HepG2 (cell line): ENCODE data around the gene TICAM2. TPM values are rescaled to one million over a fixed set of nuclear protein-coding genes. Genes with fewer than 3 reads are reported as not detected.

Source experiments
- ATAC-seq: fragments of 200-7000 bp; cut with Tn5 transposase; 3 replicates; pipeline ENCODE4 v1.9.1; 2020; ENCODE audit warnings: mild to moderate bottlenecking, moderate library complexity
- BruUV-seq: library from RNA; stranded (reverse); fragments of 400-500 nt; replicated peaks from 2 replicates; lab custom pipeline; 2021; lab: Mats Ljungman, UMichigan
- CTCF ChIA-PET: fragments of 300-600 bp; formaldehyde crosslinking; extraction: SDS; loops from one replicate; lab custom pipeline; 2021; ENCODE audit warnings: low total read pairs, inconsistent platforms, low intra/inter-chr PET ratio; lab: Yijun Ruan, JAX
- POLR2A ChIA-PET: fragments of 350-600 bp; sonication (Branson Sonifier 250); formaldehyde crosslinking; loops from one replicate; lab custom pipeline; 2020; ENCODE audit warnings: antibody characterized with exemption, inconsistent platforms; lab: Yijun Ruan, JAX
- DNase-seq: peaks from one replicate; pipeline ENCODE4 v3.0.0-alpha.2; 2015; ENCODE audit warnings: low spot score
- FAIRE-seq: peaks from 3 replicates; lab custom pipeline; 2011; peaks lifted over from hg19 to GRCh38; lab: Jason Lieb, UNC
- H2AFZ ChIP-seq: one replicate; pipeline ENCODE4 v1.6.1; 2011; ENCODE audit warnings: low read length, inconsistent platforms
- H3K27ac ChIP-seq: fragments of 300-600 bp; 3 replicates; pipeline ENCODE4 v1.8.0; 2011; ENCODE audit warnings: mixed run types, mild to moderate bottlenecking, mixed read lengths, low read length, inconsistent platforms; ENCODE audit not compliant: insufficient read depth; ENCODE audit errors: extremely low read length
- H3K27me3 ChIP-seq, 2 experiments: fragments of 200-600 bp in 1 of 2; 2 replicates in 1 of 2; 3 replicates in 1 of 2; pipeline versions ENCODE4 v1.6.0 to v1.8.0; 2011; ENCODE audit warnings: low read length in 2 of 2, mild to moderate bottlenecking in 2 of 2, moderate library complexity in 2 of 2, inconsistent platforms in 1 of 2; ENCODE audit not compliant: insufficient read depth in 2 of 2, control insufficient read depth in 1 of 2
- H3K36me3 ChIP-seq, 2 experiments: fragments of 200-600 bp in 1 of 2; replicated peaks in 1 of 2; 2 replicates in 1 of 2; 3 replicates in 1 of 2; pipeline versions ENCODE4 v1.5.1 to v1.8.0; 2011; ENCODE audit warnings: low read length in 2 of 2, inconsistent platforms in 1 of 2; ENCODE audit not compliant: insufficient read depth in 2 of 2, control insufficient read depth in 1 of 2
- H3K4me1 ChIP-seq: 2 replicates; pipeline ENCODE4 v1.5.1; 2012; ENCODE audit warnings: low read length, inconsistent platforms; ENCODE audit not compliant: insufficient read depth
- H3K4me2 ChIP-seq: 2 replicates; pipeline ENCODE4 v1.6.0; 2011; ENCODE audit warnings: low read depth, low read length, inconsistent platforms
- H3K4me3 ChIP-seq, 3 experiments: fragments of 200-600 bp in 1 of 3; sonication (generic), shearing (Covaris generic) in 1 of 3; replicated peaks in 1 of 3; 2 replicates each; pipeline ENCODE4 v1.5.1; 2011 to 2016; ENCODE audit warnings: low read length in 3 of 3, inconsistent platforms in 2 of 3, low read depth in 2 of 3, mild to moderate bottlenecking in 2 of 3, control low read depth in 1 of 3, mixed read lengths in 1 of 3; ENCODE audit not compliant: insufficient read depth in 1 of 3
- H3K79me2 ChIP-seq: one replicate; pipeline ENCODE4 v1.6.1; 2011; ENCODE audit warnings: low read length, inconsistent platforms; ENCODE audit not compliant: insufficient read depth
- H3K9ac ChIP-seq: 2 replicates; pipeline ENCODE4 v1.6.0; 2011; ENCODE audit warnings: mild to moderate bottlenecking, low read depth, low read length, inconsistent platforms; ENCODE audit not compliant: insufficient read depth
- H3K9me3 ChIP-seq: 2 replicates; pipeline ENCODE4 v1.5.1; 2012; ENCODE audit warnings: mild to moderate bottlenecking, low read length
- H4K20me1 ChIP-seq: 2 replicates; pipeline ENCODE4 v1.6.0; 2011; ENCODE audit warnings: inconsistent platforms, mild to moderate bottlenecking, low read length, moderate library complexity; ENCODE audit not compliant: insufficient read depth
- BORCS8-MEF2B ChIP-seq: sonication (generic); formaldehyde crosslinking; IDR thresholded peaks from 2 replicates; pipeline ENCODE4 v1.8.0; 2022; ENCODE audit warnings: mild to moderate bottlenecking, missing genetic modification reagents
- DMAP1 ChIP-seq: IDR thresholded peaks from 2 replicates; pipeline ENCODE4 v1.6.1; 2016
- KDM3A ChIP-seq: IDR thresholded peaks from 2 replicates; pipeline ENCODE4 v1.6.1; 2018; ENCODE audit warnings: low read depth, missing compliant biosample characterization
- KDM5B ChIP-seq: sonication (generic); formaldehyde crosslinking; IDR thresholded peaks from 2 replicates; pipeline ENCODE4 v1.4.0; 2020; ENCODE audit warnings: missing genetic modification reagents, mild to moderate bottlenecking, borderline replicate concordance
- SALL1 ChIP-seq: sonication (generic); formaldehyde crosslinking; IDR thresholded peaks from 2 replicates; pipeline ENCODE4 v1.8.0; 2022; ENCODE audit warnings: mild to moderate bottlenecking, missing genetic modification reagents
- SALL2 ChIP-seq: sonication (generic); formaldehyde crosslinking; IDR thresholded peaks from 2 replicates; pipeline ENCODE4 v1.8.1; 2023; ENCODE audit warnings: mild to moderate bottlenecking, missing genetic modification reagents, inconsistent platforms
- SYNCRIP ChIP-seq: fragments of 200-400 bp; formaldehyde crosslinking; IDR thresholded peaks from 2 replicates; pipeline ENCODE4 v1.6.1; 2018; ENCODE audit warnings: mild to moderate bottlenecking, low read depth, low read length; ENCODE audit not compliant: insufficient read depth
- TARDBP ChIP-seq: sonication (generic); formaldehyde crosslinking; IDR thresholded peaks from 2 replicates; pipeline ENCODE4 v1.8.0; 2022; ENCODE audit warnings: mild to moderate bottlenecking, missing genetic modification reagents
- ZNF776 ChIP-seq: sonication (generic); formaldehyde crosslinking; IDR thresholded peaks from 2 replicates; pipeline ENCODE4 v1.4.0; 2020; ENCODE audit warnings: mild to moderate bottlenecking, missing genetic modification reagents
- WGBS: methylation state at CpG from one replicate; pipeline ENCODE4 v1.1.6; 2017; ENCODE audit warnings: low lambda C conversion rate; 5-methylcytosine and 5-hydroxymethylcytosine counted together
- in situ Hi-C: cut with HindIII; loops from 2 replicates; pipeline ENCODE4 v1.10.0; 2017; ENCODE audit warnings: low pct_unique_long_range_greater_than_20kb; ENCODE audit not compliant: extremely low pct_ligation_motif_present
- intact Hi-C: fragments of 100-400 bp; cut with micrococcal nuclease; formaldehyde crosslinking; loops from one replicate; pipeline ENCODE4 v1.10.0; 2022; ENCODE audit not compliant: unreplicated experiment
- polyA plus RNA-seq, 8 experiments: library from polyadenylated mRNA; depleted of rRNA in 3 of 8; stranded (reverse) in 7 of 8; unstranded in 1 of 8; fragments of >200 nt; fragmentation: Illumina TruSeq in 4 of 8; extraction: Trizol in 4 of 8; gene quantifications; 2 replicates each; pipeline versions ENCODE4 v1.2.1 to v1.2.3, GENCODE V29; 2011 to 2016; ENCODE audit warnings: low read depth in 4 of 8, missing spikeins in 1 of 8, mixed read lengths in 1 of 8; ENCODE audit not compliant: insufficient read depth in 1 of 8
- total RNA-seq, 5 experiments: library from RNA; depleted of rRNA; stranded (reverse); fragments of >200 nt; fragmentation: Illumina TruSeq; extraction: Trizol; gene quantifications; 2 replicates each; pipeline ENCODE4 v1.2.3, GENCODE V29; 2016; ENCODE audit warnings: low read depth in 1 of 5
- TF ChIP-seq, protein P1 (sequence below): sonication (generic); formaldehyde crosslinking; IDR thresholded peaks from 2 replicates; pipeline ENCODE4 v1.9.0; 2021; ENCODE audit warnings: missing genetic modification reagents, borderline replicate concordance
- TF ChIP-seq, protein P2 (sequence below): sonication (generic); formaldehyde crosslinking; IDR thresholded peaks from 2 replicates; pipeline ENCODE4 v1.5.0; 2020; ENCODE audit warnings: missing genetic modification reagents
- TF ChIP-seq, protein P3 (sequence below): sonication (generic); formaldehyde crosslinking; IDR thresholded peaks from 2 replicates; pipeline ENCODE4 v1.4.0; 2020; ENCODE audit warnings: mild to moderate bottlenecking, low read depth, missing genetic modification reagents
- TF ChIP-seq, protein P4 (sequence below): sonication (generic); formaldehyde crosslinking; IDR thresholded peaks from 2 replicates; pipeline ENCODE4 v1.4.0; 2020; ENCODE audit warnings: missing genetic modification reagents, borderline replicate concordance

The TICAM2 gene
- total and polyA plus RNA-seq, 2 of the 13 experiments (the other 11 are each of a cell fraction or from before 2014, with no cell fraction given): 0.04 TPM; not detected in 1

DNA sequence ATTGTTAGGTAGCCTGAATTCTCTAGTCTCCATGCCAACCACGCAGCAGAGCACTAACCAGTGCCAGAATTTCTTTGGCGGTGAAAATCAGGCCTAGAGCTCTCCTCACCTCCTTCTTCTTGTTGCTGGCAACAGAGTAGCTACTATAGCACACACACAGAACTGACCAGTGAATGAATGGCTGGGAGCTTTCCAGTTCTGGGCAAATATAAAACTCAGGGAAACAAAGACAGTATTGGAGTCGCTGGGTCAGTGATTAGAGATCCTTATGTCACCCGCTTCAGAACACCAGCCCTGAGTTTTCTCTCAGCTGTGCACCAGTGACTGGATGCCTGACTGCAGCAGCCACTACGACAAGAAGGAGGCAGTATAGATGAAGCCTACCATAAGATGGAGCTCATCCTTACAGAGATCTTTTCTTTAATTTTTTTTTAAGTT is 30.8 kb downstream of the TICAM2 start:
- DNase-seq: no peak
- ATAC-seq: peak; percentile 60
- intact Hi-C loops: no loop called here
- Histone ChIP-seq H3K4me3 (no peak overlapping the region), H3K9ac (no peak overlapping the region), H3K36me3 (no peaks in the 10 kb centered on the region), H4K20me1 (no peaks in the 10 kb centered on the region), H3K4me1 (no peaks in the 10 kb centered on the region), H3K79me2 (no peaks in the 10 kb centered on the region), H3K27ac (no peak overlapping the region), H3K9me3 (no peaks in the 10 kb centered on the region), H3K4me2 (no peak overlapping the region), H2AFZ (no peak overlapping the region), H3K27me3 (peaks cover 0 to 3% of the 10 kb centered on the region in 2 experiments; a peak in 2 of 5 replicates)
- TF ChIP-seq, protein P1, sequence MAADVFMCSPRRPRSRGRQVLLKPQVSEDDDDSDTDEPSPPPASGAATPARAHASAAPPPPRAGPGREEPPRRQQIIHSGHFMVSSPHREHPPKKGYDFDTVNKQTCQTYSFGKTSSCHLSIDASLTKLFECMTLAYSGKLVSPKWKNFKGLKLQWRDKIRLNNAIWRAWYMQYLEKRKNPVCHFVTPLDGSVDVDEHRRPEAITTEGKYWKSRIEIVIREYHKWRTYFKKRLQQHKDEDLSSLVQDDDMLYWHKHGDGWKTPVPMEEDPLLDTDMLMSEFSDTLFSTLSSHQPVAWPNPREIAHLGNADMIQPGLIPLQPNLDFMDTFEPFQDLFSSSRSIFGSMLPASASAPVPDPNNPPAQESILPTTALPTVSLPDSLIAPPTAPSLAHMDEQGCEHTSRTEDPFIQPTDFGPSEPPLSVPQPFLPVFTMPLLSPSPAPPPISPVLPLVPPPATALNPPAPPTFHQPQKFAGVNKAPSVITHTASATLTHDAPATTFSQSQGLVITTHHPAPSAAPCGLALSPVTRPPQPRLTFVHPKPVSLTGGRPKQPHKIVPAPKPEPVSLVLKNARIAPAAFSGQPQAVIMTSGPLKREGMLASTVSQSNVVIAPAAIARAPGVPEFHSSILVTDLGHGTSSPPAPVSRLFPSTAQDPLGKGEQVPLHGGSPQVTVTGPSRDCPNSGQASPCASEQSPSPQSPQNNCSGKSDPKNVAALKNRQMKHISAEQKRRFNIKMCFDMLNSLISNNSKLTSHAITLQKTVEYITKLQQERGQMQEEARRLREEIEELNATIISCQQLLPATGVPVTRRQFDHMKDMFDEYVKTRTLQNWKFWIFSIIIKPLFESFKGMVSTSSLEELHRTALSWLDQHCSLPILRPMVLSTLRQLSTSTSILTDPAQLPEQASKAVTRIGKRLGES: no peak
- TF ChIP-seq SALL1 (CRISPR knock-in tag) (no peak), KDM3A (no peak), SYNCRIP (no peak), ZNF776 (CRISPR knock-in tag) (no peak), SALL2 (CRISPR knock-in tag) (no peak)
- in situ Hi-C loops: no loop called here
- BruUV-seq: no TSS peak
- 6% methylated on average over 5 of the region's 5 CpGs for WGBS
- FAIRE-seq: no peak
- POLR2A ChIA-PET: no interaction called here
- CTCF ChIA-PET: no interaction called here

- intact Hi-C loops: no loop called here
- POLR2A ChIA-PET: no interaction called here
- no peaks in the 10 kb centered on the region for H4K20me1 ChIP-seq
- H3K27me3 ChIP-seq: no peaks in the 10 kb centered on the region; a peak in 1 of 5 replicates
- no peaks in the 10 kb centered on the region for H3K36me3 ChIP-seq
- no TSS peak for BruUV-seq
- WGBS: 0% methylated on average over 1 of the region's 1 CpG
- no peaks in the 10 kb centered on the region for H3K4me1 ChIP-seq
- FAIRE-seq (no peak), DNase-seq (no peak), ATAC-seq (no peak)
- no peaks in the 10 kb centered on the region for H3K9me3 ChIP-seq
- CTCF ChIA-PET: no interaction called here
- no peak overlapping the region for H3K9ac ChIP-seq
- H3K27ac ChIP-seq: no peak overlapping the region
- no peak overlapping the region for H3K4me2 ChIP-seq
- H2AFZ ChIP-seq: no peak overlapping the region
- in situ Hi-C loops: no loop called here
- H3K4me3 ChIP-seq: no peak overlapping the region
- no peaks in the 10 kb centered on the region for H3K79me2 ChIP-seq
- TF ChIP-seq, protein P2, sequence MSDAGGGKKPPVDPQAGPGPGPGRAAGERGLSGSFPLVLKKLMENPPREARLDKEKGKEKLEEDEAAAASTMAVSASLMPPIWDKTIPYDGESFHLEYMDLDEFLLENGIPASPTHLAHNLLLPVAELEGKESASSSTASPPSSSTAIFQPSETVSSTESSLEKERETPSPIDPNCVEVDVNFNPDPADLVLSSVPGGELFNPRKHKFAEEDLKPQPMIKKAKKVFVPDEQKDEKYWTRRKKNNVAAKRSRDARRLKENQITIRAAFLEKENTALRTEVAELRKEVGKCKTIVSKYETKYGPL (CRISPR knock-in tag): no peak
- no peak for TF ChIP-seq BORCS8-MEF2B (CRISPR knock-in tag)
- no peak for TF ChIP-seq TARDBP
- TF ChIP-seq KDM5B (CRISPR knock-in tag): no peak
- no peak for TF ChIP-seq DMAP1 (CRISPR knock-in tag)
- TF ChIP-seq, protein P3, sequence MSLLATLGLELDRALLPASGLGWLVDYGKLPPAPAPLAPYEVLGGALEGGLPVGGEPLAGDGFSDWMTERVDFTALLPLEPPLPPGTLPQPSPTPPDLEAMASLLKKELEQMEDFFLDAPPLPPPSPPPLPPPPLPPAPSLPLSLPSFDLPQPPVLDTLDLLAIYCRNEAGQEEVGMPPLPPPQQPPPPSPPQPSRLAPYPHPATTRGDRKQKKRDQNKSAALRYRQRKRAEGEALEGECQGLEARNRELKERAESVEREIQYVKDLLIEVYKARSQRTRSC (CRISPR knock-in tag): no peak
- TF ChIP-seq, protein P4, sequence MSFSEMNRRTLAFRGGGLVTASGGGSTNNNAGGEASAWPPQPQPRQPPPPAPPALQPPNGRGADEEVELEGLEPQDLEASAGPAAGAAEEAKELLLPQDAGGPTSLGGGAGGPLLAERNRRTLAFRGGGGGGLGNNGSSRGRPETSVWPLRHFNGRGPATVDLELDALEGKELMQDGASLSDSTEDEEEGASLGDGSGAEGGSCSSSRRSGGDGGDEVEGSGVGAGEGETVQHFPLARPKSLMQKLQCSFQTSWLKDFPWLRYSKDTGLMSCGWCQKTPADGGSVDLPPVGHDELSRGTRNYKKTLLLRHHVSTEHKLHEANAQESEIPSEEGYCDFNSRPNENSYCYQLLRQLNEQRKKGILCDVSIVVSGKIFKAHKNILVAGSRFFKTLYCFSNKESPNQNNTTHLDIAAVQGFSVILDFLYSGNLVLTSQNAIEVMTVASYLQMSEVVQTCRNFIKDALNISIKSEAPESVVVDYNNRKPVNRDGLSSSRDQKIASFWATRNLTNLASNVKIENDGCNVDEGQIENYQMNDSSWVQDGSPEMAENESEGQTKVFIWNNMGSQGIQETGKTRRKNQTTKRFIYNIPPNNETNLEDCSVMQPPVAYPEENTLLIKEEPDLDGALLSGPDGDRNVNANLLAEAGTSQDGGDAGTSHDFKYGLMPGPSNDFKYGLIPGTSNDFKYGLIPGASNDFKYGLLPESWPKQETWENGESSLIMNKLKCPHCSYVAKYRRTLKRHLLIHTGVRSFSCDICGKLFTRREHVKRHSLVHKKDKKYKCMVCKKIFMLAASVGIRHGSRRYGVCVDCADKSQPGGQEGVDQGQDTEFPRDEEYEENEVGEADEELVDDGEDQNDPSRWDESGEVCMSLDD (CRISPR knock-in tag): no peak
Measured at GRCh38 chr5:115568668-115569067, 33.6 kb downstream of the TICAM2 start.
